ENCODE results near the gene MPC2.

MPC2 gene

GRCh38 chr1:167973832-167974231, 37.0 kb upstream of the MPC2 start:
- Histone ChIP-seq H3K4me2 (ENCODE audit: low read depth, low read length, poor library complexity, severe bottlenecking) (no peak overlapping the region), H4K20me1 (ENCODE audit: insufficient read depth, low read length, poor library complexity, severe bottlenecking) (peaks cover 4% of the 10 kb centered on the region), H3K9ac (ENCODE audit: low read depth, low read length, poor library complexity, severe bottlenecking) (no peak overlapping the region), H2AFZ (ENCODE audit: low read length) (no peak overlapping the region), H3K36me3 (ENCODE audit: insufficient read depth, low read length) (peaks cover 50% of the 10 kb centered on the region), H3K79me2 (ENCODE audit: insufficient read depth, low read length) (no peaks in the 10 kb centered on the region), H3K9me2 (replicated peaks; ENCODE audit: low read depth, low read length) (no peaks in the 10 kb centered on the region), H3K27me3 (ENCODE audit: insufficient read depth, low read length, poor library complexity, severe bottlenecking) (no peaks in the 10 kb centered on the region), H3K9me3 (ENCODE audit: insufficient read depth, low read depth, low read length) (no peaks in the 10 kb centered on the region), H3K4me1 (ENCODE audit: insufficient read depth, low read length, poor library complexity, severe bottlenecking) (no peaks in the 10 kb centered on the region), H3F3A (ENCODE audit: low read depth) (no peaks in the 10 kb centered on the region), H3K4me3 (ENCODE audit: low read length, poor library complexity, severe bottlenecking) (no peak overlapping the region)
- TF ChIP-seq EZH2phosphoT487 (IDR thresholded peaks at IDR 0.05; ENCODE audit: borderline replicate concordance), result no peak
- TF ChIP-seq, protein P1, sequence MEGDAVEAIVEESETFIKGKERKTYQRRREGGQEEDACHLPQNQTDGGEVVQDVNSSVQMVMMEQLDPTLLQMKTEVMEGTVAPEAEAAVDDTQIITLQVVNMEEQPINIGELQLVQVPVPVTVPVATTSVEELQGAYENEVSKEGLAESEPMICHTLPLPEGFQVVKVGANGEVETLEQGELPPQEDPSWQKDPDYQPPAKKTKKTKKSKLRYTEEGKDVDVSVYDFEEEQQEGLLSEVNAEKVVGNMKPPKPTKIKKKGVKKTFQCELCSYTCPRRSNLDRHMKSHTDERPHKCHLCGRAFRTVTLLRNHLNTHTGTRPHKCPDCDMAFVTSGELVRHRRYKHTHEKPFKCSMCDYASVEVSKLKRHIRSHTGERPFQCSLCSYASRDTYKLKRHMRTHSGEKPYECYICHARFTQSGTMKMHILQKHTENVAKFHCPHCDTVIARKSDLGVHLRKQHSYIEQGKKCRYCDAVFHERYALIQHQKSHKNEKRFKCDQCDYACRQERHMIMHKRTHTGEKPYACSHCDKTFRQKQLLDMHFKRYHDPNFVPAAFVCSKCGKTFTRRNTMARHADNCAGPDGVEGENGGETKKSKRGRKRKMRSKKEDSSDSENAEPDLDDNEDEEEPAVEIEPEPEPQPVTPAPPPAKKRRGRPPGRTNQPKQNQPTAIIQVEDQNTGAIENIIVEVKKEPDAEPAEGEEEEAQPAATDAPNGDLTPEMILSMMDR (conservative IDR thresholded peaks at IDR 0.05; ENCODE audit: low read length), result no peak

GRCh38 chr1:167968569-167968968, 31.7 kb upstream of the MPC2 start:
- H3K27me3 ChIP-seq (ENCODE audit: insufficient read depth, low read length, poor library complexity, severe bottlenecking), result no peaks in the 10 kb centered on the region
- TF ChIP-seq, protein P1 (conservative IDR thresholded peaks at IDR 0.05; ENCODE audit: low read length), result no peak
- no peak for TF ChIP-seq EZH2phosphoT487 (IDR thresholded peaks at IDR 0.05; ENCODE audit: borderline replicate concordance)
- H3K4me2 ChIP-seq (ENCODE audit: low read depth, low read length, poor library complexity, severe bottlenecking), result no peak overlapping the region
- peaks cover 26% of the 10 kb centered on the region; the same call in 1 of the 2 replicates for H3K79me2 ChIP-seq (ENCODE audit: insufficient read depth, low read length)
- no peaks in the 10 kb centered on the region for H3K4me1 ChIP-seq (ENCODE audit: insufficient read depth, low read length, poor library complexity, severe bottlenecking)
- no peaks in the 10 kb centered on the region for H3K9me3 ChIP-seq (ENCODE audit: insufficient read depth, low read depth, low read length)
- no peaks in the 10 kb centered on the region for H3K9me2 ChIP-seq (replicated peaks; ENCODE audit: low read depth, low read length)
- H3K9ac ChIP-seq (ENCODE audit: low read depth, low read length, poor library complexity, severe bottlenecking), result no peak overlapping the region
- no peaks in the 10 kb centered on the region for H4K20me1 ChIP-seq (ENCODE audit: insufficient read depth, low read length, poor library complexity, severe bottlenecking)
- H3K36me3 ChIP-seq (ENCODE audit: insufficient read depth, low read length), result peaks cover 30% of the 10 kb centered on the region
- H3F3A ChIP-seq (ENCODE audit: low read depth), result no peaks in the 10 kb centered on the region
- no peak overlapping the region for H3K4me3 ChIP-seq (ENCODE audit: low read length, poor library complexity, severe bottlenecking)
- H2AFZ ChIP-seq (ENCODE audit: low read length), result no peak overlapping the region

- H3K4me2 ChIP-seq (ENCODE audit: low read depth, low read length, poor library complexity, severe bottlenecking), result no peak overlapping the region
- no peaks in the 10 kb centered on the region for H3K4me1 ChIP-seq (ENCODE audit: insufficient read depth, low read length, poor library complexity, severe bottlenecking)
- H3F3A ChIP-seq (ENCODE audit: low read depth), result no peaks in the 10 kb centered on the region
- H3K9ac ChIP-seq (ENCODE audit: low read depth, low read length, poor library complexity, severe bottlenecking), result no peak overlapping the region
- no peaks in the 10 kb centered on the region for H4K20me1 ChIP-seq (ENCODE audit: insufficient read depth, low read length, poor library complexity, severe bottlenecking)
- H2AFZ ChIP-seq (ENCODE audit: low read length), result no peak overlapping the region
- peaks cover 49% of the 10 kb centered on the region; the same call in 1 of the 2 replicates for H3K79me2 ChIP-seq (ENCODE audit: insufficient read depth, low read length)
- H3K9me2 ChIP-seq (replicated peaks; ENCODE audit: low read depth, low read length), result no peaks in the 10 kb centered on the region
- TF ChIP-seq EZH2phosphoT487 (IDR thresholded peaks at IDR 0.05; ENCODE audit: borderline replicate concordance), result no peak
- TF ChIP-seq, protein P1 (conservative IDR thresholded peaks at IDR 0.05; ENCODE audit: low read length), result no peak
- peaks cover 25% of the 10 kb centered on the region for H3K36me3 ChIP-seq (ENCODE audit: insufficient read depth, low read length)
- no peaks in the 10 kb centered on the region for H3K27me3 ChIP-seq (ENCODE audit: insufficient read depth, low read length, poor library complexity, severe bottlenecking)
- H3K9me3 ChIP-seq (ENCODE audit: insufficient read depth, low read depth, low read length), result no peaks in the 10 kb centered on the region
- no peak overlapping the region for H3K4me3 ChIP-seq (ENCODE audit: low read length, poor library complexity, severe bottlenecking)
Measured at GRCh38 chr1:167966050-167966449, 29.2 kb upstream of the MPC2 start.

Data from Loucy (cell line).